Tibial artery (tissue), 4 donors: ENCODE results near the gene FBN2.

Experiments
- DNase-seq, 2 donors: peaks; one replicate each; pipeline ENCODE4 v3.0.0-alpha.2; 2019
- H3K27ac ChIP-seq, 2 donors: fragments of 200-600 bp; sonication (generic) in 1 of 2; 1 replicate in 1 of 2; 2 replicates in 1 of 2; pipeline ENCODE4 v1.5.1; 2018 to 2019; ENCODE audit warnings: mild to moderate bottlenecking in 1 of 2
- H3K27me3 ChIP-seq, 2 donors: fragments of 200-600 bp; sonication (generic) in 1 of 2; one replicate each; pipeline versions ENCODE4 v1.5.1 to v1.6.0; 2016 to 2019
- H3K36me3 ChIP-seq, 3 donors: fragments of 200-600 bp; sonication (generic) in 2 of 3; one replicate each; pipeline ENCODE4 v1.5.1; 2016 to 2019; ENCODE audit warnings: mild to moderate bottlenecking in 2 of 3
- H3K4me1 ChIP-seq, 4 donors: fragments of 200-600 bp; sonication (generic) in 2 of 4; 1 replicate in 3 of 4; 2 replicates in 1 of 4; pipeline ENCODE4 v1.5.1; 2016 to 2019
- H3K4me3 ChIP-seq, 2 donors: fragments of 200-600 bp; sonication (generic) in 1 of 2; 1 replicate in 1 of 2; 2 replicates in 1 of 2; pipeline ENCODE4 v1.5.1; 2018 to 2019; ENCODE audit warnings: mild to moderate bottlenecking in 2 of 2
- H3K9me3 ChIP-seq, 3 donors: fragments of 200-600 bp; sonication (generic) in 1 of 3; one replicate each; pipeline ENCODE4 v1.5.1; 2016 to 2019
- CTCF ChIP-seq, 2 experiments: fragments of 200-600 bp in 1 of 2; fragments of 450-650 bp in 1 of 2; IDR thresholded peaks; one replicate each; pipeline ENCODE4 v1.5.1; 2017 to 2019; ENCODE audit warnings: antibody characterized with exemption in 2 of 2, mild to moderate bottlenecking in 1 of 2, moderate library complexity in 1 of 2
- intact Hi-C: fragments of 100-400 bp; cut with DNase I; formaldehyde crosslinking; loops from one replicate; pipeline ENCODE4 v1.15.0; 2023; ENCODE audit warnings: low total_unique reads

The FBN2 gene

DNA sequence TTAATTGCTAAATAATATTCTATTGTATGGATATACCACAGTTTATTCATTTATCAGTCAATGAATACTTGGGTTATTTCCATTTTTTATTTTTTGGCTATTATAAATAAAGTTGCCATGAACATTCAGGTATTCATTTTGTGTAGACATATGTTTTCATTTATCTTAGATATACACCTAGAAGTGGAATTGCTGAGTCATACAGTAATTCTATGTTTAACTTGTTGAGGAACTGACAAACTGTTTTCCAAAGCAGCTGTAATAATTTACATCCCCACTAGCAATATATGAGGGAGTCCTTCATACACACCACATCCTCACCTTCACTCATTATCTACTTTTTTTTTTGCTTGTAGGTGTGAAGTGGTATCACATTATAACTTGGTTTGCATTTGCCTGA, 123.6 kb downstream of the FBN2 start:
- intact Hi-C loops = no loop called here
- H3K9me3 ChIP-seq = peaks cover 0 to 4% (median 0%) of the 10 kb centered on the region in 3 donors
- H3K4me3 ChIP-seq = no peak overlapping the region
- no peaks in the 10 kb centered on the region for H3K27me3 ChIP-seq
- no peak for DNase-seq
- no peaks in the 10 kb centered on the region for H3K4me1 ChIP-seq
- no peak overlapping the region for H3K27ac ChIP-seq
- TF ChIP-seq CTCF (IDR thresholded peaks at IDR 0.05) = no peak
- no peaks in the 10 kb centered on the region for H3K36me3 ChIP-seq

DNA sequence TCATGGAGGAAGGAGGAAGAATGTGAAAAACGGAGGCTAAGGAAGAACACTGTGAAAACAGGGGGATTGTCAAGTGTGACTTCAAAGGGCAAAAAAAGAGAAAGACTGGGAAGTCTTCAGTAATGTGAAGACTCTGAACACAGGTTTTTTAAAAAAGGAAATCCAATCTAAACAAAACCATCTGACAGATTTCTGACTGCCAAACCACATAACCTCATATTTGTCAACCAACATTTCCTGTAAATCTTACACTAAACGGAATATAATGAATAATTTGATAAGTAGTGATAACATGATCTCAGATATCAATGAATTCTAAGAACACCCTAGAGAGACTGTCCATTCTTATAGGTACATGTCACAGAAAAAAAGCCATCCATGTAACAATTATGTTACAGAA, 124.7 kb downstream of the FBN2 start:
- H3K4me1 ChIP-seq = no peaks in the 10 kb centered on the region
- H3K27me3 ChIP-seq = no peaks in the 10 kb centered on the region
- DNase-seq = no peak
- peaks cover 0 to 4% (median 0%) of the 10 kb centered on the region in 3 donors for H3K9me3 ChIP-seq
- intact Hi-C loops = no loop called here
- H3K4me3 ChIP-seq = no peak overlapping the region
- H3K36me3 ChIP-seq = no peaks in the 10 kb centered on the region
- no peak for TF ChIP-seq CTCF (IDR thresholded peaks at IDR 0.05)
- no peak overlapping the region for H3K27ac ChIP-seq

DNA sequence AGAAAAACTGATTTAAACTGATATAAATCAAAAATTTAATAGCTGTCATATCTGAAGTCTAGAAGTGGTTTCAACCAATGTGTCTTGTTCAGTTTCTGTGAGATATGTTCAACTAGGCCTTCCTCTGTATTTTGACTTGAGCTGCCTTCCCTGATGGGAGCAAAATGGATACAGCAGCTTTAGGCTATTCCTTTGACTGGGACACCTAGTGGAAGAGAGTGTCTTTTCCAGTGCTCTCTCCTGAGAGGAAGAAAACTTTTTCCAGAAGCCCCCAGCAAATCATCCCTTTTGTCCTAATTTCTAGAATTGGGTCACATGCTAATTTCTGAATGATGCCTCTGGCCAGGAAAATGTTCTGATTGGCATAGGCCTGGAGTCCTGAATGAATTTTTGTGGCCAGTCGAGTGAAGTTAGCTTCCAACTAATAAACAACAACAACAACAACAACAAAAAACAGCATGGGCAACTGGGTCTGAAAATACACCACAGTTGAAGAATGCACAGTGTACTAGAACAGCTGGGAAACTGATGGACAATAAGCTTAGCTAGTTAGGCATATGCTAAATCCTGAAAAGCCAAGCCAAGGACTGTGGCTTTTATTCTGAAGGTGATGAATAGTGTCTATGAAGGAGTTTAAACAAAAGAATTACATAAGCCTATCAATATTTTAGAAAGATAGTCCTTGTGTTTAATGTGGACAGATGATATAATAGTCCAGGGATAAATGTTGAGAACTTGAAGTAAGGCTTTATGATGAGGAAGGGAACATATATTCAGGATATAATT, 125.7 kb downstream of the FBN2 start:
- H3K9me3 ChIP-seq = peaks cover 0 to 4% (median 0%) of the 10 kb centered on the region in 3 donors
- H3K36me3 ChIP-seq = no peaks in the 10 kb centered on the region
- no peak overlapping the region for H3K27ac ChIP-seq
- intact Hi-C loops = no loop called here
- H3K27me3 ChIP-seq = no peaks in the 10 kb centered on the region
- no peaks in the 10 kb centered on the region for H3K4me1 ChIP-seq
- TF ChIP-seq CTCF (IDR thresholded peaks at IDR 0.05) = no peak
- H3K4me3 ChIP-seq = no peak overlapping the region
- no peak for DNase-seq

GRCh38 chr5:128409166-128409800, 128.8 kb downstream of the FBN2 start:
- Histone ChIP-seq H3K4me1 (no peaks in the 10 kb centered on the region), H3K36me3 (no peaks in the 10 kb centered on the region), H3K9me3 (peaks cover 0 to 4% (median 0%) of the 10 kb centered on the region in 3 donors), H3K27ac (no peak overlapping the region), H3K4me3 (no peak overlapping the region), H3K27me3 (no peaks in the 10 kb centered on the region)
- TF ChIP-seq CTCF (IDR thresholded peaks at IDR 0.05) = no peak
- intact Hi-C loops = no loop called here
- DNase-seq = no peak

DNA sequence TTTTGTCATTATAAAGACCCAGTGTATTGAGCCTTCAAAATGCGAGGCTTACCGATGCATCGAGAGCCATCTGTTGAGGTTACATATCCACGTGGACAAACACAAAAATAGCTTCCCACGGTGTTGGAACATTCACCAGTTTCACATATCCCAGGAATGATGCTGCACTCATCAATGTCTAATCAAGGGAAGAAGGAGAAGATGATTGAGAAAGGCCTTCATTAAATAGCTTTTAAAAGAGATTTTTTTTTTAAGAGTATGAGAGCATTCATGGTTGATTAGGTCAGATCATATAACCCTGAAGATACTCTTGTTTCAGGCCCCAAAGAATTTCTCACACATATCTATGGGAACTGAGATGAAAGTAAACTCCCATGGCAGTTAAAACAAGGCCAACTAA, 129.4 kb downstream of the FBN2 start:
- H3K27ac ChIP-seq = no peak overlapping the region
- no peaks in the 10 kb centered on the region for H3K36me3 ChIP-seq
- intact Hi-C loops = no loop called here

More for the DNA sequence above, 129.4 kb downstream of the FBN2 start:
- Histone ChIP-seq H3K4me3 (no peak overlapping the region), H3K9me3 (no peaks in the 10 kb centered on the region), H3K27me3 (no peaks in the 10 kb centered on the region), H3K4me1 (no peaks in the 10 kb centered on the region)
- DNase-seq = no peak
- TF ChIP-seq CTCF (IDR thresholded peaks at IDR 0.05) = no peak
